Stimulated activated CD4-positive, alpha-beta T cell treated with anti-CD3 and anti-CD28 coated beads, Interleukin-12 subunit alpha, Interleukin-12 subunit beta, amount 100 ng/mL, for 24 hours (primary cell): ENCODE data around the gene PSME4.
"Not testable (repeated sequence)": the region's sequence is repeated elsewhere in the genome, so short reads cannot be mapped to it uniquely, and the experiment has no call there.

Experiments
- DNase-seq, 2 experiments: peaks; one replicate each; pipeline ENCODE4 v3.0.0-alpha.2; 2020; ENCODE audit warnings: low read depth in 2 of 2

PSME4 gene

GRCh38 chr2:53961478-53962216, 9.1 kb downstream of the PSME4 start:
- not testable (repeated sequence) for DNase-seq

- no peak for DNase-seq
Observed at GRCh38 chr2:53960476-53960875, 10.3 kb downstream of the PSME4 start.

- no peak for DNase-seq
Observed at GRCh38 chr2:53958443-53958842, 12.3 kb downstream of the PSME4 start.

GRCh38 chr2:53952519-53952918, 18.3 kb downstream of the PSME4 start:
- DNase-seq: no peak

DNA sequence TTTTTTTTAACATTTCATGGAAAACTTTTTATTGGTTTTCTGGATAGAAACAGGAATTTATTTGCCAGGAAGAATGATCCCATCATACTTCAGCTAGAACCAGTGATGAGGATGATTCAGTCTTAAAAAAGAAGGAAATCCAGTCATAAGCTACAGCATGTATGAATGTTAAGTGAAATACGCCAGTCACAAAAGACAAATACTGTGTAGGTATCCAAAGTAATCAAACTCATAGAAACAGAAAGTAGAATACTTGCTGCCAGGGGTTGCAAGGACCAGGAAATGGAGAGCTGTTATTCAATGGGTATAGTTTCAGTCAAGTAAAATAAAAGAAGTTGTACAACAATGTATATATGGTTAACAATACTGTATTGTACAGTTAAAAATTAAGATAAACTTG, 21.3 kb downstream of the PSME4 start:
- DNase-seq: no peak

DNA sequence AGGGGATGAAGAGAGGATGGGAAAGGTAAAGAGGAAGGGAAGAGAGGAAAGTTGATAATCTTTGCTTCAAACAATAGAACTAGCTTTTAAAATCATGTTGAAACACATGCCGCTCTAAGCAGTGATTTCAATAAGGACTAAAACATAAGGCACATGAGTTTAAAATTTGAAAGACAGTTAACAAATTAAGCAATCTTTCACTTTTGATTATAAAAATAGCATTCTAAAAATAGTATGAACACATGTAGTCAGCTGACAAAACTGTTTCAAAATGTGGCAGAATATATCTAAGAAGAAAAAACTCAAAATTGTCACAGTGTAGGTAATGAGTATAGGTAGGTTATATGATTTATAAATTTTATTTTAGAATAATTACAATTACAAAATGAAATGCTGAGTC, 25.3 kb downstream of the PSME4 start:
- no peak for DNase-seq

DNA sequence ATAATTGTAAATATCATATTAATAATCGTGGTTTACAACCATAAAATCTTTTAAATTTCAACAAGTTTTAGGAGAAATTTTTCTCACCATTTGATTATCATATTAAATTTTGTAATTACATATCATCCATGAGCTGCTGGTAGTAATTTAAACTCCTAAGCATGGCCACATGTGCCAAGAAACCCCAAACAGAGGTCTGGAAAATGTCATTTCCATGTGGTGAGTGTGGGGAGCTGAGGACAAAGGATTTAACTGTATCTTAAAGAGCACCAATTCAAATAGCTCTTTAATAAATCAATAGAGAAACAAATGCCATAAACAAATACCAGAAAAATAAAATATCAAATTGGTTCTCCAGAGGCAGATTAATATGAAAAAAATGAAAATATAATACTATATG, 26.3 kb downstream of the PSME4 start:
- no peak for DNase-seq

- no peak for DNase-seq
Observed at GRCh38 chr2:53942280-53942679, 28.5 kb downstream of the PSME4 start.

- no peak for DNase-seq
Observed at GRCh38 chr2:53941749-53942148, 29.0 kb downstream of the PSME4 start.

- DNase-seq: no peak
Observed at GRCh38 chr2:53939656-53940055, 31.1 kb downstream of the PSME4 start.

DNA sequence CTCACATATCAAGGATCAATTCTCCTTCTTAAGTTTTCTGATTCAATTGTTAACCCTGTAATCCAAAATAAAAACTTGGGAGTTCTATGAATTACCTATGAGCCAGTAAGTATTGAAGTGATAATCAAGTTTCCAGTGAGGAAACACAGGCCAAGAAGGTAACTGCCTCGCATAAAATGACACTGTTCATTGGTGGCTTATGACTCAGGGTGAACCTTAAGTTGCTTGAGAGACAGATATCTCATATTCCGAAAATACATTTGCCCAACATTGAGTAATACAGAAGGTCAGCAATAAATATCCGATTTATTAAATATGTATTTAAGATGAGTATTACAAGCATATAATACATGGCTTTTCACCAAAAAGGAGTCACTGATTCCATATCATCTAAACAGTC, 31.9 kb downstream of the PSME4 start:
- no peak for DNase-seq

- DNase-seq: no peak
Observed at GRCh38 chr2:53933329-53933728, 37.5 kb downstream of the PSME4 start.

- DNase-seq: not testable (repeated sequence)
Observed at GRCh38 chr2:53926321-53926720, 44.5 kb downstream of the PSME4 start.

GRCh38 chr2:53913721-53914120, 57.1 kb downstream of the PSME4 start:
- no peak for DNase-seq

DNA sequence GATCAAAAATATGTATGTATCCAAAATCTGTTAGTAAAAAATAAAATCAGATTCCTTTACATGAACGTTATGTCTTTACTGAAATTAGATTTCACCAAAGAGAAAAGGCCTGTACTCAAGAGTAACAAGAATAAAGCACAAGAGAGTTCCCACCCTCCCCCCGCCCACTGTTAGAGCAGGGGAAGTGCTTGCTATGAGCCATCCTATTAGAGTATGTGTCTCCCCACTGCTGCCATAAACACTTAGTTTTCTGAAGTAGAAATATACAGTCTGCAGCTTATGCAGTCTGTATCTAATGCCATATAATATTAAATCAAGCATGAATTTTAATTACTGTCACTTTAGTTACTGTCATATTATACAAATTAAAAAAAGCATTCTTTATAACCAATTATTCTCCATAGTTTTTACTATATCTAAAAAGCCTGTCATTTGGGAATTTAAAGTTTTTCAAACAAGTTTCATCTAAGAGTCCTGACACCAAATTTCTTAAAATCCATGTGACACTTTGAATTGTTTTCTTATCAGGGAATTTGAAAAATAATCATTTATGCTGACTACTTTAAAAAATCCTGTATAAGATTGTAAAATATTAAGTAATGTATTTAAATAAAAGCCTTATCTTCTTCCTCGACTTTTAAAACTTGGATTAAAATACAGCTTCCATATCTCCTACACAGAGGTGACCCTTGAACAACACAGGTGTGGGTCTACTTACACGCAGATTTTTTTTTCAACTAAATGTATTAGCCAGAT, 59.2 kb downstream of the PSME4 start:
- DNase-seq: no peak

- no peak for DNase-seq
Observed at GRCh38 chr2:53907582-53907981, 63.2 kb downstream of the PSME4 start.

GRCh38 chr2:53905396-53905795, 65.4 kb downstream of the PSME4 start:
- no peak for DNase-seq

DNA sequence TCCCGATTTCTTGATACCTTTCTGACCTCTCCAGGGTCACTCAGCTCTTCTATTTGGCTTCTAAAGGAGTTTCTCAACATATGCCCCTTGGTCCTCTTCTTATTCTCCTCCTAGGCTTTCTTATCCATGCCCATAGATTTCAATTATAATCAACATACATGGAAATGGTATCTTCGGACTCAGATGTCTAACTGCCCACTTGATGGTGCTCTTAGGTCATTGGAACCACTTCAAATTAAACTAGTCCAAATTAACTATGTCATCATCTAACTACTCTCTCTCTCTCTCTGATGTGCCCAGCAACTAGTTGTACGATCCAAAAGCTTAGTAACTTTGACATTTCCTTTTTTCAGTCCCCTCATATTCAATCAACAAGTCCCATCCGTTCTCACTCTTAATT, 67.8 kb downstream of the PSME4 start:
- no peak for DNase-seq

DNA sequence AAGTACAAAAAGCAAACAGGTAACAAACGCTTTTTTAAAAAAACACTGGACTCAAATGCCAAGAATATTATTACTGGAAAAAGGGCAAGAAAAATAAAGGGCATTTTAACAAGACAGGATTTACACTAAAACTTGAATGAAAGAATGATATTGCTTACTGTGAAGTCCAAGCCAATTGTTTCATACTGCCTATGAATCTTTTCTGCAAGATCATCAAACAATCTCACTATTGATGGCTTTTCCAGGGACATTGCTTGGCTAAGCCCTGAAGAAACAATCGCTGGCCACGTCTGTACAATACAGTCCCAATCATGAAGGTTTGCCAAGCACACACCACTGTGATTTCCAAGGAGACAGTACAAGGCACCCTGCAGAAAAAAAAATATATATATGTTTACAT, 69.6 kb downstream of the PSME4 start:
- no peak for DNase-seq

- no peak for DNase-seq
Observed at GRCh38 chr2:53896864-53897263, 73.9 kb downstream of the PSME4 start.

DNA sequence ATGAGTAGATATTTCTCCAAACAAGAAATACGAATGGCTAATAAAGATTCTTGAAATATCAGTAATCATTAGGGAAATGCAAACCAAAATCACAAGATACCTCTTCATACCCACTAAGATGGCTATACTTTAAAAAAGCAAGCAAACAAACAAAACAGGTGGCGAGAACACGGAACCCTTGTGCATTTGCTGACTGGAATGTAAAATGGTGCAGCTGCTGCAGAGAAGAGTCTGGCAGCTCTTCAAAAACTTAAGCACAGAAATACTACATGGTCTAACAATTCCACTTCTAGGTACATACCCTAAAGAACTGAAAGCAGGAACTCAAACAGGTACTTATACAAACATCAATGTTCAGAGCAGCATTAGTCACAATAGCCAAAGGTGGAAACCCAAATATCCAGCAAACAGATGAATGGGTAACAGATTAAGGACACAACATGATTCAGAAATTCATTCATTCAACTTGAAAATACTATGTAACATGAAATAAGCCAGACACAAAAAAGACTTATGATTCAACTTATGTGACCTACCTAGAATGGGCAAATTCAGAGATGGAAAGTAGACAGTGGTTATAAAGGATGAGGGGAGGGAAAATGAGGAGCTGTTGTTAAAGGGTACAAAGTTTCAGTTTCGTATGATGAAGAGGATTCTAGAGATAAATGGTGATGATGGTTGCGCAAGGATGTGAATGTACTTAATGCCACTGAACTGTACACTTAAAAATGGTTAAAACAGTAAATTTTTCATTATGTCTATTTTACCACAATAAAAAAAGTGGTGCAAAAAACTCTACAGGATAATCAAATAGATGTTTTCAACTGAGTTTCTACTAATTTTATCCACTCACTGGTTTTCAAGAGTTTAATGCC, 84.2 kb downstream of the PSME4 start:
- no peak for DNase-seq

DNA sequence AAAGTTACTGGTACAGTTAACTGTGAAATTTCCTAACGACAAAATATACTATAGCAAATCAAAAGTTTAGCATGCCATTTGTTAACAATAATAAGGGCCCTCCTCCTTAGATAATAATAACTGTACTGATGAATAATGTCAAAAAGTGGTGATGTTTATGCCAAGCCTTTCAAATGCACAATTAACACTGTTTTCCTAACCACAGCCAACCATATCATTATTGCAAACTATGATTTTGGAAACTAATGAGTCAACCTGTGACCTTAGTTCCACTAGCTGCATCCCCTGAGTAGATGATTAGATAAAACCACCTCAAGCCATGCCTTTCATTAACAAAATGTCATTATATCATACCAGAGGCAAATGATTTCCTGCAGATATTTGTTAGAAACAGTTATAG, 85.9 kb downstream of the PSME4 start:
- DNase-seq: no peak
